ENCODE data around the gene AGK.

DNA sequence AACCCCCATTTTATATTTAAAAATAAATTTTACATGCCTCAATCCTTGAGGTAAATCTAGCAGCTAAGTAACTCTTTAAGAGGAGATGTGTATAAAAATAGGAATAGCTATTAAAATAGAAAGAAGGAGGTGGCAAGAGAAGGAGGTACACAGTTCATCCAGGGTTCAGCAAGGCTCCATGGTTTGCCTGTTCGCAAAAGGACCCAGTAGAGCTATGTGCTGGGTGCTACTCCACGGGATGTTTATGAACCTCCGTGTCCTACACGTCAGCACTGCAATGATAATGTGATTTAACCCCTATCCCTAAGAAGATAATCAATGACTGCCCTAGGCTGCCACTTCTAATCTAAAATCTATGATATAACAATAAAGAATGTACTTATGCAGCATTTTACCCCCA lies 151.7 kb downstream of the AGK start:
- TF ChIP-seq, protein P1, sequence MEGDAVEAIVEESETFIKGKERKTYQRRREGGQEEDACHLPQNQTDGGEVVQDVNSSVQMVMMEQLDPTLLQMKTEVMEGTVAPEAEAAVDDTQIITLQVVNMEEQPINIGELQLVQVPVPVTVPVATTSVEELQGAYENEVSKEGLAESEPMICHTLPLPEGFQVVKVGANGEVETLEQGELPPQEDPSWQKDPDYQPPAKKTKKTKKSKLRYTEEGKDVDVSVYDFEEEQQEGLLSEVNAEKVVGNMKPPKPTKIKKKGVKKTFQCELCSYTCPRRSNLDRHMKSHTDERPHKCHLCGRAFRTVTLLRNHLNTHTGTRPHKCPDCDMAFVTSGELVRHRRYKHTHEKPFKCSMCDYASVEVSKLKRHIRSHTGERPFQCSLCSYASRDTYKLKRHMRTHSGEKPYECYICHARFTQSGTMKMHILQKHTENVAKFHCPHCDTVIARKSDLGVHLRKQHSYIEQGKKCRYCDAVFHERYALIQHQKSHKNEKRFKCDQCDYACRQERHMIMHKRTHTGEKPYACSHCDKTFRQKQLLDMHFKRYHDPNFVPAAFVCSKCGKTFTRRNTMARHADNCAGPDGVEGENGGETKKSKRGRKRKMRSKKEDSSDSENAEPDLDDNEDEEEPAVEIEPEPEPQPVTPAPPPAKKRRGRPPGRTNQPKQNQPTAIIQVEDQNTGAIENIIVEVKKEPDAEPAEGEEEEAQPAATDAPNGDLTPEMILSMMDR (IDR thresholded peaks at IDR 0.05; ENCODE audit: low read depth, low read length) = no peak
- no peak for TF ChIP-seq EZH2phosphoT487 (IDR thresholded peaks at IDR 0.05; ENCODE audit: low read depth)

Measured in OCI-LY3 (cell line).